GM12864 (cell line): ENCODE data around the gene CINP.

ENCODE experiments used
- DNase-seq: peaks from one replicate; pipeline ENCODE4 v3.0.0-alpha.2; 2011; ENCODE audit warnings: low read depth
- H3K4me3 ChIP-seq: 2 replicates; pipeline ENCODE4 v1.5.1; 2011; ENCODE audit warnings: mild to moderate bottlenecking, low read depth, low read length, control low read depth
- TF ChIP-seq, protein P1 (sequence below): IDR thresholded peaks from 2 replicates; pipeline ENCODE4 v1.5.1; 2011; ENCODE audit warnings: low read depth, mild to moderate bottlenecking, moderate library complexity, low read length, control low read depth, inconsistent platforms; ENCODE audit errors: missing control alignments

The CINP gene

DNA sequence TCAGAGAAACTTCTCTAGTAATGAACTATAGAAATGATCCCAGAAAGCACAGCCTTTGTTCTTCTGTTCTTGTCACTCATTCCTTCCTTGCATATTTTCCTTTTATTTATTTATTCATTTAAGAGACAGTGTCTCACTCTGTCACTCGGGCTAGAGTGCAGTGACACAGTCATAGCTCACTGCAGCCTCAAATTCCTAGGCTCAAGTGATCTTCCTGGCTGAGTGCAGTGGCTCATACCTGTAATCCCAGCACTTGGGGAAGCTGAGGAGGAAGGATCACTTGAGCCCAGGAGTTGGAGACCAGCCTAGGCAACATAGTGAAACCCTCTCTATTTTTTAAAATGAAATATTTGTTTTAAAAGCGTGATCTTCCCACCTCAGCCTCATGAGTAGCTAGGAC, 11.6 kb upstream of the CINP start:
- TF ChIP-seq, protein P1, sequence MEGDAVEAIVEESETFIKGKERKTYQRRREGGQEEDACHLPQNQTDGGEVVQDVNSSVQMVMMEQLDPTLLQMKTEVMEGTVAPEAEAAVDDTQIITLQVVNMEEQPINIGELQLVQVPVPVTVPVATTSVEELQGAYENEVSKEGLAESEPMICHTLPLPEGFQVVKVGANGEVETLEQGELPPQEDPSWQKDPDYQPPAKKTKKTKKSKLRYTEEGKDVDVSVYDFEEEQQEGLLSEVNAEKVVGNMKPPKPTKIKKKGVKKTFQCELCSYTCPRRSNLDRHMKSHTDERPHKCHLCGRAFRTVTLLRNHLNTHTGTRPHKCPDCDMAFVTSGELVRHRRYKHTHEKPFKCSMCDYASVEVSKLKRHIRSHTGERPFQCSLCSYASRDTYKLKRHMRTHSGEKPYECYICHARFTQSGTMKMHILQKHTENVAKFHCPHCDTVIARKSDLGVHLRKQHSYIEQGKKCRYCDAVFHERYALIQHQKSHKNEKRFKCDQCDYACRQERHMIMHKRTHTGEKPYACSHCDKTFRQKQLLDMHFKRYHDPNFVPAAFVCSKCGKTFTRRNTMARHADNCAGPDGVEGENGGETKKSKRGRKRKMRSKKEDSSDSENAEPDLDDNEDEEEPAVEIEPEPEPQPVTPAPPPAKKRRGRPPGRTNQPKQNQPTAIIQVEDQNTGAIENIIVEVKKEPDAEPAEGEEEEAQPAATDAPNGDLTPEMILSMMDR = no peak
- H3K4me3 ChIP-seq = no peak overlapping the region
- DNase-seq = no peak

DNA sequence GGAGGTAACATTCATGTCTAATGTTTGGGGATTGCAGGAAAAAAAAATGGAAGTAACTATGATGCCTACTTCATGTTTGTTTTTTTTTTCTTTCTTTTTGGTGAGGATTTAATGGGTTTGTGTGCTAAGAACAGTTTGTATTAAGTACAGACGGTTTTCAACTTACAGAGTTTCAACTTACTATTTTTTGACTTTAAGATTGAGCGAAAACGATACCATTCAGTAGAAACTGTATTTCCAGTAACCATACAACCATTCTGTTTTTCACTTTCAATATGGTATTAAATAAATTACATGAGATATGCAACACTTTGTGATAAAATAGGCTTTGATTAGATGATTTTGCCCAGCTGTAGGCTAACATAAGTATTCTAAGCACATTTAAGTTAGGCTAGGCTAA, 10.4 kb upstream of the CINP start:
- DNase-seq = no peak
- TF ChIP-seq, protein P1 = no peak
- no peak overlapping the region; the same call in 1 of the 2 replicates for H3K4me3 ChIP-seq

DNA sequence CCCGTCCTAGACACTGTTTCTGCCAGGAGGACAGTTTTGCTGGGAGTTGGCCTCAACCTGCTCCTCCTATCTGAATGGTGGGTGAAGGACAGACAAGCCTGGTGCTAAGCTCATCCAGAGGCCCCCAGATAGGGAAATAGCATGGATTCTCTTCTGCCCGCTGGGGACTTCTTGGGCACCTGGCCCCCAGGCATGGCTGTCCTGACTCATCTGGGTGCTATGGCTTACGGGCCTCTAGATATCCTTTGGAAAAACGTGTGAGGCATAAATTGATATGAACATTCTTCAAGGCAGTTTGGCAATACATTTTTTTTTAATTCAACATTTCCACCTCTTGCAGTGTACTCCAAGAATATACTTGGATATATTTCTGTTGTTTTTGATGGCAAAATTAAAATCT, 8.7 kb upstream of the CINP start:
- TF ChIP-seq, protein P1 = no peak
- no peak overlapping the region for H3K4me3 ChIP-seq
- DNase-seq = no peak

DNA sequence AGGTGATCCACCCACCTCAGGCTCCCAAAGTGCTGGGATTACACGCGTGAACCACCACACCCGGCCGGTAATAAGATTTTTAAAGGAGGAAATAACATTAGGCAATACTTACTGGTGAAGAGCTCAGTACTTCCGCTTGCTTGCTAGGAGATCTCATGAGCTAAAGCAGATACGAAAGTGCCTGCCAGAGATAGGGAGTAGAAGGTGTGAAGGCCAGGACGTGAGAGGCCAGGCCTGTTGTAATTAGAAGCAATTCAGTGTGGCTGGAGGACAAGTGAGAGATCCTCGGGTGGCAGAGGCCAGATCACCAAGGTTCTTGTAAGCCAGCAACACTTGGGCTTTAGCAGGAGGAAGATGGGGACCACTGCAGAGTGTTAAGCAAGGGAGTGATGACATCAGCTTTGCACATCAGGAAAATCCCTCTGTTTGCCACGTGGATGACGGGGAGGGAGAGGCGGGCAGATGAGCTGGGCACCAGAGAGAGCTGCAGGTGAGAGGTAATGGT, 7.7 kb upstream of the CINP start:
- DNase-seq = no peak
- TF ChIP-seq, protein P1 = no peak
- no peak overlapping the region for H3K4me3 ChIP-seq

DNA sequence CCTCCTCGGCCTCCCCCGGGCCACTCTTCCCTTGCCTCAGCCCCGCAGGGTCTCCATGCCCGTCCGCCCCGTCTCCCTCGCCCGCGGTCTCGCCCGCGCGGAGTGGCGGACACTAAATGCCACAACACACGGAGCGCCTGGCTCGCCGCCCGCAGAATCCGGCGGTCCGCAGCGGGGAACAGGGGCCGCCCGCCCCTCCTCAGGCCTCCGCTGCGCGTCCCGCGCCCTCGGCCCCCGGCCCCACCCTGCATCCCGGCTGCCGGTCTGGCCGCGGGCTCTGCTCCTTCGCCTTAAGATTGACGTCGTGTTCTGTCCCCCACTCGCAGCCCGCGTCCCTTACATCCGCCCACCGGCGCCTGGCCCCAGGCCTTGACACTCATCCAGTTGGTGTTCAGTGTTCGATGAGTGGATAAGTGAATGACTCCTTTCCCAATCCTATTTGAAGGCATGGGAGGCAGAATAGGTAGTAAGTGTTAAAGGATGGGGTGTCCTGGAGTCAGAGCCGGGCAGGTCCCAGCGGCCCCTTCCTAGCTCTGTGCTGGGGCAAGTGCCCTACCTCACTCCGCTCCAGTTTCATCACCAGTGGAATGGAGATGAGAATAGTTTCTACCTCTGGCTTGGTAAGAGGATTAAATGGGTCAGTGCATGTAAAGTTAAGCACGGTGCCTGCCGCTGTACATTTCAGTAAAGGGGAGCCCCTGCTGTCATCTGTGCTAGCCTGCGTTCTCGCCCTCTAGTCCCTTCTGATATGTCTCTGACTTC, 673 bp upstream of the CINP start:
- TF ChIP-seq, protein P1 = no peak
- H3K4me3 ChIP-seq = peak overlapping the region; percentile 96
- no peak for DNase-seq

DNA sequence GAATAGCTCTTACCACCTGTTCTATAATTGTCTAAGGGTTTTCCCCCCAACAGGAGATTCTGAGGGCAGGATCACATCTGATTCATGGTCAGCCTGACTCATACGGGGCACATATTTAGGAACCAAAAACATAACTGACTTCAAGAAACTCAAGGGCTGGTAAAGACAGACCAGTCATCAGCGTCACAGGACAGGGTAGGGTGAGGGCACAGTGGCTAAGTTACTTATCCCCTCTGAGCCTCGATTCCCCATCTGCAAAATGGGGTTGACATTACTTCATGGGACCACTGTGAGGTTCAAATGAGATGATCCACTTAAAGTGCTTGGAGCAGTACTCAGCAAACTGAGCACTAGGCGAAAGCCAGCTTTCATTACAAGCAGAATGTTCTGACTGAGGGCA, 606 bp downstream of the CINP start:
- no peak for DNase-seq
- H3K4me3 ChIP-seq = peak overlapping the region; percentile 96
- TF ChIP-seq, protein P1 = no peak

DNA sequence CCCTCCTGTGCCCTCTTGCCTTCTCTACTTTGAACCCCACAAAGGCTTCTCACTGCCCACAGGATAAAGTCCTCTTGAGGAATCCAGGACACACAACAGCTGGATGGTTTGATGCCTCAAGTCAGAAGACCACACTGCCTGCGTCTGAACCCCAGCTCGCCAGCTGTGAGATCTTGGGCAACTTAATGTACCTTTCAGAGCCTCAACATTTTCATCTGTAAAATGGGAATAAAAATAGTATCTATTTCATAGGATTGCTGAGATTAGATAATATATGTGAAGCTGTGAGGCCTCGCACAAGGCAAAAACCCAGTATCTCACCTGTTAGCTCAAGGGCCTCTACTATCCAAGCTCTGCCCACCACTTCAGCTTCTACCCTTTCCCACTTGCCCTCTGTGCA, 2.3 kb downstream of the CINP start:
- TF ChIP-seq, protein P1 = no peak
- no peak overlapping the region for H3K4me3 ChIP-seq
- no peak for DNase-seq
